GM12878 (cell line): Measurements from ENCODE around the gene SORCS1. TPM values are rescaled to one million over a fixed set of nuclear protein-coding genes. Genes with fewer than 3 reads are reported as not detected.

Experiments
- ATAC-seq: fragments of 200-7000 bp; cut with Tn5 transposase; 3 replicates; pipeline ENCODE4 v1.9.1; 2020; ENCODE audit warnings: mild to moderate bottlenecking, moderate library complexity
- BruUV-seq: library from RNA; stranded (reverse); fragments of 400-500 nt; replicated peaks from 2 replicates; lab custom pipeline; 2021; lab: Mats Ljungman, UMichigan
- CTCF ChIA-PET: fragments of 300-600 bp; sonication (Branson Sonifier 250); formaldehyde crosslinking; extraction: SDS; loops from one replicate; lab custom pipeline; 2021; ENCODE audit warnings: inconsistent platforms; lab: Yijun Ruan, JAX
- POLR2A ChIA-PET: fragments of 350-600 bp; formaldehyde crosslinking; extraction: SDS; loops from one replicate; lab custom pipeline; 2021; ENCODE audit warnings: inconsistent platforms; lab: Charles Lee
- RAD21 ChIA-PET: fragments of 300-600 bp; sonication (Branson Sonifier 250); formaldehyde crosslinking; loops from one replicate; lab custom pipeline; 2023; ENCODE audit warnings: antibody characterized with exemption; ENCODE audit not compliant: unreplicated experiment; lab: Charles Lee
- SMC1A ChIA-PET: fragments of 300-600 bp; sonication (Branson Sonifier 250); formaldehyde crosslinking; loops from one replicate; lab custom pipeline; 2023; ENCODE audit not compliant: unreplicated experiment, uncharacterized antibody; lab: Charles Lee
- DNase-seq: peaks from one replicate; pipeline ENCODE4 v3.0.0-alpha.2; 2011; ENCODE audit warnings: low read depth, low spot score
- FAIRE-seq: peaks from 3 replicates; lab custom pipeline; 2011; peaks lifted over from hg19 to GRCh38; lab: Jason Lieb, UNC
- H2AFZ ChIP-seq: 2 replicates; pipeline ENCODE4 v1.6.0; 2011; ENCODE audit warnings: low read depth, low read length, control low read depth; ENCODE audit not compliant: control insufficient read depth
- H3K27ac ChIP-seq: 2 replicates; pipeline ENCODE4 v1.5.1; 2011; ENCODE audit warnings: control low read depth; ENCODE audit not compliant: control insufficient read depth, insufficient read depth
- H3K27me3 ChIP-seq, 2 experiments: replicated peaks in 1 of 2; 2 replicates each; pipeline versions ENCODE4 v1.6.0 to v1.6.1; 2011; ENCODE audit warnings: low read length in 1 of 2; ENCODE audit not compliant: control insufficient read depth in 2 of 2, insufficient read depth in 2 of 2
- H3K36me3 ChIP-seq, 2 experiments: 2 replicates each; pipeline ENCODE4 v1.5.1; 2011; ENCODE audit warnings: low read length in 1 of 2; ENCODE audit not compliant: control insufficient read depth in 2 of 2, insufficient read depth in 2 of 2
- H3K4me1 ChIP-seq: 2 replicates; pipeline ENCODE4 v1.6.1; 2011; ENCODE audit warnings: mild to moderate bottlenecking, low read length, moderate library complexity, mixed read lengths; ENCODE audit not compliant: control insufficient read depth, insufficient read depth
- H3K4me2 ChIP-seq: 2 replicates; pipeline ENCODE4 v1.6.0; 2011; ENCODE audit warnings: control low read depth; ENCODE audit not compliant: control insufficient read depth, insufficient read depth
- H3K4me3 ChIP-seq: fragments of 200-600 bp; sonication (generic); 2 replicates; pipeline ENCODE4 v1.5.1; 2016
- H3K79me2 ChIP-seq: 2 replicates; pipeline ENCODE4 v1.6.0; 2011; ENCODE audit warnings: low read length; ENCODE audit not compliant: control insufficient read depth, insufficient read depth
- H3K9ac ChIP-seq: 2 replicates; pipeline ENCODE4 v1.8.0; 2011; ENCODE audit warnings: low read length, control low read depth, mixed read lengths; ENCODE audit not compliant: control insufficient read depth, insufficient read depth
- H3K9me3 ChIP-seq: replicated peaks from 3 replicates; pipeline ENCODE4 v1.5.1; 2011; ENCODE audit warnings: mild to moderate bottlenecking, low read length; ENCODE audit not compliant: control insufficient read depth, insufficient read depth
- H4K20me1 ChIP-seq: 2 replicates; pipeline ENCODE4 v1.6.0; 2011; ENCODE audit not compliant: control insufficient read depth, insufficient read depth
- FOXM1 ChIP-seq: IDR thresholded peaks from 2 replicates; pipeline ENCODE4 v1.6.1; 2012; ENCODE audit warnings: low read depth, mild to moderate bottlenecking, inconsistent platforms, low read length, moderate library complexity
- KLF5 ChIP-seq: fragments of 450-650 bp; IDR thresholded peaks from 2 replicates; pipeline ENCODE4 v1.6.1; 2014; ENCODE audit warnings: mild to moderate bottlenecking; ENCODE audit not compliant: partially characterized antibody
- NRF1 ChIP-seq: conservative IDR thresholded peaks from 2 replicates; pipeline ENCODE4 v1.6.1; 2011; ENCODE audit warnings: mild to moderate bottlenecking, low read depth, low read length, improper control_type of control experiment
- RFX5 ChIP-seq: IDR thresholded peaks from 2 replicates; pipeline ENCODE4 v1.6.1; 2011; ENCODE audit warnings: low read depth, low read length, improper control_type of control experiment
- STAT1 ChIP-seq: fragments of 450-650 bp; conservative IDR thresholded peaks from 2 replicates; pipeline ENCODE4 v1.6.1; 2014; ENCODE audit warnings: antibody characterized with exemption, mild to moderate bottlenecking
- WGBS: methylation state at CpG from one replicate; pipeline ENCODE4 v1.1.6; 2016; ENCODE audit warnings: low lambda C conversion rate; ENCODE audit not compliant: insufficient replicate concordance, insufficient coverage; ENCODE audit errors: missing lambda C conversion rate; 5-methylcytosine and 5-hydroxymethylcytosine counted together
- in situ Hi-C: fragments of 300-500 bp; cut with MboI; formaldehyde crosslinking; loops from 9 replicates; pipeline ENCODE4 v1.14.3; 2018; ENCODE audit warnings: mixed read lengths
- intact Hi-C: fragments of 100-400 bp; cut with micrococcal nuclease; formaldehyde crosslinking; loops from one replicate; pipeline ENCODE4 v1.14.2; 2022; ENCODE audit not compliant: unreplicated experiment
- polyA plus RNA-seq, 11 experiments: library from polyadenylated mRNA; depleted of rRNA in 4 of 11; unstranded in 6 of 11; stranded (reverse) in 5 of 11; fragments of >200 nt; fragmentation: Nextera tagmentation in 4 of 11; fragmentation: Illumina TruSeq in 1 of 11; extraction: Ambion mirVana in 4 of 11; extraction: Trizol in 1 of 11; gene quantifications; 1 replicate in 1 of 11; 2 replicates in 10 of 11; pipeline versions ENCODE4 v1.2.1 to v1.2.3, GENCODE V29; 2011 to 2016; ENCODE audit warnings: inconsistent platforms in 2 of 11, missing spikeins in 2 of 11, low read depth in 1 of 11
- total RNA-seq, 4 experiments: library from RNA; depleted of rRNA in 3 of 4; stranded (reverse); fragments of >200 nt in 3 of 4; fragmentation: Illumina TruSeq in 1 of 4; extraction: Trizol in 1 of 4; gene quantifications; 2 replicates each; pipeline versions ENCODE4 v1.2.1 to v1.2.3, GENCODE V29; 2013 to 2021
- TF ChIP-seq, protein P1 (sequence below): fragments of 450-650 bp; formaldehyde crosslinking; IDR thresholded peaks from 2 replicates; pipeline ENCODE4 v1.4.0; 2020; ENCODE audit warnings: mild to moderate bottlenecking, moderate library complexity

The SORCS1 gene
- total and polyA plus RNA-seq, 10 of the 15 experiments (the other 5 are each of a cell fraction or from before 2014, with no cell fraction given), result 0.02 to 9.6 (median 0.06) TPM; not detected in 3

- BruUV-seq, result no TSS peak
- Histone ChIP-seq H3K36me3 (no peaks in the 10 kb centered on the region), H3K79me2 (no peaks in the 10 kb centered on the region), H3K27ac (no peak overlapping the region), H3K4me1 (no peaks in the 10 kb centered on the region), H3K9me3 (no peaks in the 10 kb centered on the region), H2AFZ (no peak overlapping the region), H3K4me2 (no peak overlapping the region), H3K9ac (no peak overlapping the region), H4K20me1 (no peaks in the 10 kb centered on the region), H3K4me3 (no peak overlapping the region), H3K27me3 (no peaks in the 10 kb centered on the region; a peak in 3 of 4 replicates)
- ATAC-seq (no peak), DNase-seq (no peak), FAIRE-seq (no peak)
- ChIA-PET RAD21 (no interaction called here), SMC1A (no interaction called here), CTCF (interaction anchor here (0.7 kb wide), 1 partner anchor 327 kb away, joined by 4 read pairs; no protein-coding TSS in a partner anchor), POLR2A (no interaction called here)
- intact Hi-C loops, result no loop called here
- in situ Hi-C loops, result no loop called here
- TF ChIP-seq STAT1 (no peak), RFX5 (no peak), NRF1 (no peak), FOXM1 (no peak), KLF5 (no peak)
- TF ChIP-seq, protein P1, sequence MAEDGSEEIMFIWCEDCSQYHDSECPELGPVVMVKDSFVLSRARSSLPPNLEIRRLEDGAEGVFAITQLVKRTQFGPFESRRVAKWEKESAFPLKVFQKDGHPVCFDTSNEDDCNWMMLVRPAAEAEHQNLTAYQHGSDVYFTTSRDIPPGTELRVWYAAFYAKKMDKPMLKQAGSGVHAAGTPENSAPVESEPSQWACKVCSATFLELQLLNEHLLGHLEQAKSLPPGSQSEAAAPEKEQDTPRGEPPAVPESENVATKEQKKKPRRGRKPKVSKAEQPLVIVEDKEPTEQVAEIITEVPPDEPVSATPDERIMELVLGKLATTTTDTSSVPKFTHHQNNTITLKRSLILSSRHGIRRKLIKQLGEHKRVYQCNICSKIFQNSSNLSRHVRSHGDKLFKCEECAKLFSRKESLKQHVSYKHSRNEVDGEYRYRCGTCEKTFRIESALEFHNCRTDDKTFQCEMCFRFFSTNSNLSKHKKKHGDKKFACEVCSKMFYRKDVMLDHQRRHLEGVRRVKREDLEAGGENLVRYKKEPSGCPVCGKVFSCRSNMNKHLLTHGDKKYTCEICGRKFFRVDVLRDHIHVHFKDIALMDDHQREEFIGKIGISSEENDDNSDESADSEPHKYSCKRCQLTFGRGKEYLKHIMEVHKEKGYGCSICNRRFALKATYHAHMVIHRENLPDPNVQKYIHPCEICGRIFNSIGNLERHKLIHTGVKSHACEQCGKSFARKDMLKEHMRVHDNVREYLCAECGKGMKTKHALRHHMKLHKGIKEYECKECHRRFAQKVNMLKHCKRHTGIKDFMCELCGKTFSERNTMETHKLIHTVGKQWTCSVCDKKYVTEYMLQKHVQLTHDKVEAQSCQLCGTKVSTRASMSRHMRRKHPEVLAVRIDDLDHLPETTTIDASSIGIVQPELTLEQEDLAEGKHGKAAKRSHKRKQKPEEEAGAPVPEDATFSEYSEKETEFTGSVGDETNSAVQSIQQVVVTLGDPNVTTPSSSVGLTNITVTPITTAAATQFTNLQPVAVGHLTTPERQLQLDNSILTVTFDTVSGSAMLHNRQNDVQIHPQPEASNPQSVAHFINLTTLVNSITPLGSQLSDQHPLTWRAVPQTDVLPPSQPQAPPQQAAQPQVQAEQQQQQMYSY, result no peak
- WGBS, result 8% methylated on average over 5 of the region's 5 CpGs
Observed at GRCh38 chr10:107031931-107032699, 132.4 kb downstream of the SORCS1 start.
